ENCODE results near the gene PRKCE.

GRCh38 chr2:45984896-45985473, 333.5 kb downstream of the PRKCE start:
- no peak for TF ChIP-seq CTCF (conservative IDR thresholded peaks at IDR 0.05; ENCODE audit: low read length)
- no peak for TF ChIP-seq EZH2phosphoT487 (IDR thresholded peaks at IDR 0.05; ENCODE audit: borderline replicate concordance, low read depth, low read length)

Measured in OCI-LY7 (cell line).